ENCODE data around the gene CCNY. TPM values are rescaled to one million over a fixed set of nuclear protein-coding genes. Genes with fewer than 3 reads are reported as not detected.

CCNY gene
- total and polyA plus RNA-seq, 2 experiments from 2014 or later = 51.5 to 55.8 TPM

DNA sequence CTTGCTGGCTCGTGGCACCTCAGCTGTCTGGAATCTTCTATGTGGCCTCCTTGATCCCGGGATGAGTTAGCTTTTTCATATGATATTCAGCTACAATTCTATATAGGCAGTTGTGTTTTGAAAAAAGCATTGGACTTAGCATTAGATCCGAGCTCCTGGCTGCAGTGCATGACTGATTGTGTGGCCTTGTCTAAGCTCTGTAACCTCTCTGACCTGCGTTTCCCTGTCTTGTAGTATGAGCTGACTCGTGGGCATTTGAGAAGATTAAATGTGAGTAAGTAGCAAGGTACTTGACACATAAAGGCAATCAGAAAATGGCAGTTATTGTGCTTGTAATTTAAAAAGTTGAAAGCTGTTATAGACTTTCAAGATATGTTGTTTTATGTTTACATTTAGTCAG lies 85.9 kb downstream of the CCNY start:
- H3K79me2 ChIP-seq = peaks cover 95% of the 10 kb centered on the region
- H3K4me1 ChIP-seq (ENCODE audit: insufficient read depth) = peaks cover 8% of the 10 kb centered on the region
- H3K9me3 ChIP-seq (ENCODE audit: low read depth) = no peaks in the 10 kb centered on the region
- H3K4me2 ChIP-seq = peak overlapping the region; percentile 47
- no peak overlapping the region for H2AFZ ChIP-seq
- no peak overlapping the region for H3K4me3 ChIP-seq
- no peak for DNase-seq (ENCODE audit: low spot score)
- H3K27ac ChIP-seq = peak overlapping the region; percentile 77
- H3K9me2 ChIP-seq (replicated peaks; ENCODE audit: insufficient read depth) = no peaks in the 10 kb centered on the region
- no peaks in the 10 kb centered on the region for H3K36me3 ChIP-seq (replicated peaks; ENCODE audit: insufficient read depth, low read depth)
- peaks cover 16% of the 10 kb centered on the region for H4K20me1 ChIP-seq (ENCODE audit: insufficient read depth, poor library complexity, severe bottlenecking)
- 60% methylated on average over 5 of the region's 5 CpGs for WGBS (ENCODE audit: low lambda C conversion rate, missing lambda C conversion rate)
- TF ChIP-seq, protein P1, sequence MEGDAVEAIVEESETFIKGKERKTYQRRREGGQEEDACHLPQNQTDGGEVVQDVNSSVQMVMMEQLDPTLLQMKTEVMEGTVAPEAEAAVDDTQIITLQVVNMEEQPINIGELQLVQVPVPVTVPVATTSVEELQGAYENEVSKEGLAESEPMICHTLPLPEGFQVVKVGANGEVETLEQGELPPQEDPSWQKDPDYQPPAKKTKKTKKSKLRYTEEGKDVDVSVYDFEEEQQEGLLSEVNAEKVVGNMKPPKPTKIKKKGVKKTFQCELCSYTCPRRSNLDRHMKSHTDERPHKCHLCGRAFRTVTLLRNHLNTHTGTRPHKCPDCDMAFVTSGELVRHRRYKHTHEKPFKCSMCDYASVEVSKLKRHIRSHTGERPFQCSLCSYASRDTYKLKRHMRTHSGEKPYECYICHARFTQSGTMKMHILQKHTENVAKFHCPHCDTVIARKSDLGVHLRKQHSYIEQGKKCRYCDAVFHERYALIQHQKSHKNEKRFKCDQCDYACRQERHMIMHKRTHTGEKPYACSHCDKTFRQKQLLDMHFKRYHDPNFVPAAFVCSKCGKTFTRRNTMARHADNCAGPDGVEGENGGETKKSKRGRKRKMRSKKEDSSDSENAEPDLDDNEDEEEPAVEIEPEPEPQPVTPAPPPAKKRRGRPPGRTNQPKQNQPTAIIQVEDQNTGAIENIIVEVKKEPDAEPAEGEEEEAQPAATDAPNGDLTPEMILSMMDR (IDR thresholded peaks at IDR 0.05; ENCODE audit: poor library complexity) = no peak
- TF ChIP-seq EZH2 (IDR thresholded peaks at IDR 0.05; ENCODE audit: borderline replicate concordance) (no peak), EZH2phosphoT487 (IDR thresholded peaks at IDR 0.05; ENCODE audit: low read depth, severe bottlenecking, unreplicated experiment) (no peak)
- H3K27me3 ChIP-seq = no peaks in the 10 kb centered on the region

DNA sequence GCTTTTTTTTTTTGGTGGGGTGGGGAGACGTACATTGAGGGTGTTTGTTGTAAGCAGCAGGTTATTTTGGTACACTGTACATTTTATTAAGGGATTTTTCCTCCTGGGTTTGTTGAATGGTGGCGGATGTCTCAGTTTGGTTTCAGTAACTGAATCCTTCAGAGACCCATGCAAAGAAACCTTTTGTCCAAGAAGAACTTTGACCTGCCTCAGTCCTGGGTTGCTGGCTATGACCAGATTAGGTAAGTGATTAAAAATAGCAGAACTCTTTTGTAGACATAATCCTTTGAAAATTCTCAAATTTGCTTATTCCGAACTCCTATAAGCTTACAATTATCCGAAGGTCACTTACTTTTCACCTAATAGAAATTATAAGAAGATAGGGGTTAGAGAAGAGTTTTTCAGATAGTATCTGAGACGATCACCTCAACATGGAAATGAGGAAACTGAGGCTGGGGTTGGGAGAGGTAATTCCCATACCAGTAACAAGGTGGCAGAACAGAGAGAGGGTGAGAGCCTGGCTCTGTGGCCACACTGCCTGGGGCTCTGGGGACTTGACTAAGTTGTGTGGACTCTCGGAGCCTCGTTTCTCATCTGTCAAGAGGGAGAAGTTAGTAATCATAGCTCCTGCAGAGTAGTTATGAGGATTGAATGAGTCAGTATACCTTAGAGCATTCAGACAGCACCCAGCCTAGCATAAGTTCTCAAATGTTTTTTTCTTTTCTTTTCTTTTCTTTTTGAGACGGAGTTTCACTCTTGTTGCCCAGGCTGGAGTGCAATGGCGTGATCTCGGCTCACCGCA lies 87.4 kb downstream of the CCNY start:
- peaks cover 95% of the 10 kb centered on the region for H3K79me2 ChIP-seq
- H3K27ac ChIP-seq = no peak overlapping the region
- peaks cover 8% of the 10 kb centered on the region for H3K4me1 ChIP-seq (ENCODE audit: insufficient read depth)
- H3K27me3 ChIP-seq = no peaks in the 10 kb centered on the region
- H2AFZ ChIP-seq = no peak overlapping the region
- 97% methylated on average over 11 of the region's 11 CpGs for WGBS (ENCODE audit: low lambda C conversion rate, missing lambda C conversion rate)
- TF ChIP-seq EZH2phosphoT487 (IDR thresholded peaks at IDR 0.05; ENCODE audit: low read depth, severe bottlenecking, unreplicated experiment) = no peak
- TF ChIP-seq EZH2 (IDR thresholded peaks at IDR 0.05; ENCODE audit: borderline replicate concordance) = no peak
- TF ChIP-seq, protein P1 (IDR thresholded peaks at IDR 0.05; ENCODE audit: poor library complexity) = no peak
- H3K9me3 ChIP-seq (ENCODE audit: low read depth) = no peaks in the 10 kb centered on the region
- H3K36me3 ChIP-seq (replicated peaks; ENCODE audit: insufficient read depth, low read depth) = no peaks in the 10 kb centered on the region
- H3K4me3 ChIP-seq = no peak overlapping the region
- H3K4me2 ChIP-seq = no peak overlapping the region
- no peaks in the 10 kb centered on the region for H3K9me2 ChIP-seq (replicated peaks; ENCODE audit: insufficient read depth)
- DNase-seq (ENCODE audit: low spot score) = no peak
- H4K20me1 ChIP-seq (ENCODE audit: insufficient read depth, poor library complexity, severe bottlenecking) = peaks cover 12% of the 10 kb centered on the region

DNA sequence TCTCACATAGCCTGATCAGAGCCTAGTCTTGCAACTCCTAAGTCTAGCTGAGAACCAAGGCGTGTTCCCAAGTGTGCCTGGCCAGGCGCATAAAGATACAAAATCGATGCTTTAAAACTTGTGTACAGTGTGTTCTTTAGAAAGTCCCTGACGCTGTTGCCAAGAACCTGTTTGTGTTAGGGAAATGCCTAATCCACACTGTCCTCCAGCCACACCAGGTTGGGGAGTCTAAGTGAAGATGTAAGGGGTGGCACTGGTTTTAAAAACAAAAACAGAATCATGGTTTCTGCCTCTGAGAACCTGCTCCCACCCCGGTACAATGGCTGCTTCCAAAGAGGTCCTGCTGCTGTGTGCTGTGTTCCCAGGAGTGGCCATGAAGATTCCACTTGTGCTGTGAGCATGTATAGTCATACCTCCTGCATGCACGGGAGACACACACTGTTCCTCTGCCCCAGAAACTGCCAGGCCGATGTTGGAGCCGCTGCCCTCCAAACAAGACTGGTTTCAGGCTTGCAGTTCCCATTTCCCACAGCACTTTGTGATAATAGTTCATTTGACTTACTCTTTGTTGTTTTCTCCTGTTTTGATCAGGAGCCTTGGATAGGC lies 88.5 kb downstream of the CCNY start:
- H3K27ac ChIP-seq = no peak overlapping the region
- peaks cover 8% of the 10 kb centered on the region for H3K4me1 ChIP-seq (ENCODE audit: insufficient read depth)
- no peak for TF ChIP-seq EZH2phosphoT487 (IDR thresholded peaks at IDR 0.05; ENCODE audit: low read depth, severe bottlenecking, unreplicated experiment)
- TF ChIP-seq, protein P1 (IDR thresholded peaks at IDR 0.05; ENCODE audit: poor library complexity) = no peak
- TF ChIP-seq EZH2 (IDR thresholded peaks at IDR 0.05; ENCODE audit: borderline replicate concordance) = no peak

More for the DNA sequence above, 88.5 kb downstream of the CCNY start:
- no peak overlapping the region for H3K4me3 ChIP-seq
- WGBS (ENCODE audit: low lambda C conversion rate, missing lambda C conversion rate) = 91% methylated on average over 8 of the region's 8 CpGs
- no peaks in the 10 kb centered on the region for H3K9me3 ChIP-seq (ENCODE audit: low read depth)
- H3K27me3 ChIP-seq = no peaks in the 10 kb centered on the region
- no peaks in the 10 kb centered on the region for H3K36me3 ChIP-seq (replicated peaks; ENCODE audit: insufficient read depth, low read depth)
- no peak for DNase-seq (ENCODE audit: low spot score)
- peaks cover 12% of the 10 kb centered on the region for H4K20me1 ChIP-seq (ENCODE audit: insufficient read depth, poor library complexity, severe bottlenecking)
- H3K9me2 ChIP-seq (replicated peaks; ENCODE audit: insufficient read depth) = no peaks in the 10 kb centered on the region
- H3K79me2 ChIP-seq = peaks cover 95% of the 10 kb centered on the region
- H3K4me2 ChIP-seq = no peak overlapping the region
- H2AFZ ChIP-seq = no peak overlapping the region

Data from hepatocyte (in vitro differentiated cells).